Measurements from ENCODE around the gene RNF5.

RNF5 gene

DNA sequence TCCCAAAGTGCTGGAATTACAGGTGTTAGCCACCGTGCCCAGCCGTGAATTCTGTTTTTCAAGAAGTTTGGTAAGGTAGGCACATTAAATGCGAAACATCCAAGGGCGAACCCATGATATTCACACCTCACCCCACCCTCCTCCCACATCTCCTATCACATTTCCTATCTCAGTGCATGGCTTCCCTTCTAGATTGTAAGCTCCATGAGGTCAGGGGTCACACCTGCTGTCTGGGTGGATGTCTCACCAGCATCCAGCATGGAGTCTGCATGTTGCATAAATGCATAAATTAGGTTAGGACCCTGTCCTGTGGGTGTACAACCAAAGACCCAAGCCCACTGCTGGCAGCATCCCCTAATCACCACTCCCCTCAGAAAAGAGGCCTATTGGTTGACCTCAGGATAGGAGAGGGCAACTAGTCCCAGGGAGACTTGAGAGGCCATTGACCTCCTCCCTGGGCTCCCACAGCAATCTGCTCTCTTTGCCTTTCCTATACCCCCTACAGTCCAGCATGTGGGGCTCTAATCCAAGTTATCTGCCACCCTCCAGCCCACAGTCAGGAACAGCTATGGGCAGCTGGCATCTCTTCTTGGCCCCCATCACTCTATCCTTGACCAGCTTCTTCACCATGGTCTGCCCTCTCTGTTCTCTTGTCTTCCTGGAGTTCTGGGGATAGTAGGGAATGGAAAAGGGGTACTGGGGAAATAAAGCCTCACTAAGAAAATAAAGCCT, 30.6 kb upstream of the RNF5 start:
- Histone ChIP-seq H3K4me3 (ENCODE audit: low read depth, low read length) (no peak overlapping the region), H3K36me3 (no peaks in the 10 kb centered on the region), H3K9me3 (no peaks in the 10 kb centered on the region), H3K27me3 (no peaks in the 10 kb centered on the region), H3K4me1 (peaks cover 4% of the 10 kb centered on the region)
- TF ChIP-seq, protein P1, sequence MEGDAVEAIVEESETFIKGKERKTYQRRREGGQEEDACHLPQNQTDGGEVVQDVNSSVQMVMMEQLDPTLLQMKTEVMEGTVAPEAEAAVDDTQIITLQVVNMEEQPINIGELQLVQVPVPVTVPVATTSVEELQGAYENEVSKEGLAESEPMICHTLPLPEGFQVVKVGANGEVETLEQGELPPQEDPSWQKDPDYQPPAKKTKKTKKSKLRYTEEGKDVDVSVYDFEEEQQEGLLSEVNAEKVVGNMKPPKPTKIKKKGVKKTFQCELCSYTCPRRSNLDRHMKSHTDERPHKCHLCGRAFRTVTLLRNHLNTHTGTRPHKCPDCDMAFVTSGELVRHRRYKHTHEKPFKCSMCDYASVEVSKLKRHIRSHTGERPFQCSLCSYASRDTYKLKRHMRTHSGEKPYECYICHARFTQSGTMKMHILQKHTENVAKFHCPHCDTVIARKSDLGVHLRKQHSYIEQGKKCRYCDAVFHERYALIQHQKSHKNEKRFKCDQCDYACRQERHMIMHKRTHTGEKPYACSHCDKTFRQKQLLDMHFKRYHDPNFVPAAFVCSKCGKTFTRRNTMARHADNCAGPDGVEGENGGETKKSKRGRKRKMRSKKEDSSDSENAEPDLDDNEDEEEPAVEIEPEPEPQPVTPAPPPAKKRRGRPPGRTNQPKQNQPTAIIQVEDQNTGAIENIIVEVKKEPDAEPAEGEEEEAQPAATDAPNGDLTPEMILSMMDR (IDR thresholded peaks at IDR 0.05; ENCODE audit: low read depth, low read length): no peak
- no peak for DNase-seq

DNA sequence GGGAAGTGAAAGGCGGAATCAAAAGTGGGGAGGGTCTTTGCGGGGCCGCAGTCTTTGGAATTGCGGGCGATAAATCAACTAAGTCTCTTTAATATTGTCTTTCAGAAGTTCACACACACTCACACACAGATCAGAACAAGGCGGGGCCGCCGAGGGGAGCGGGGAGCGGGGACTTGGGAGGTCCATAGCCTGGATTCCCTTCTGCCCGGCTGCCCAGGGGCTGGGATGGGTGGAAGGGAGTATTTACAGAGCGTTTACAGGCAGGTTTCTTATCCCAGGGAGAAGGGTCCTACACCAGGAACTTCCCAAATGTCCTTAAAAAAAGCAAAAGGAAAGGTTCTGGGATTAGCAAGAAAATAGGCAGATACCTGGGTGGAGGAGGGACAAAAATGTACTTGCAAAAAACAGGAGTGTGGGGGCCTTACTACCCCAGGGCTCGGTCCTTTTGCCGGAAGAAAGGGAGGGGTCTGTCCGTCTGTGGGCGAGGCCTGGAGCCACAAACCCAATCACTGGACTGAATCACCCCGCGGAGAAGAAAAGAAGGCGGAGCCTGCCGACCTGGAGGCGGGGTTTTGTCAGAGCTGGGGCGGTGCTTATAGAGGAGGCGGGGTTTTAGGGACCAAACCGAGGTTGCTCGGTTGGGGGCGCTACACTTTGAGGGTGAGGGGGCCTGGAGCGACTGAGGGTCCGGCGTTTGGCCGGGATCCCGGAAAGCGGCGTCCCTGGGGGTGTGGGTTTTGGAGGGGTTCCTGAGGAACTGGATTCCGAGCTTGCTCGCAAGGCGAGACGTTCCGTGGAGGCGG, 29.7 kb upstream of the RNF5 start:
- peak; percentile 45 for DNase-seq
- H3K27me3 ChIP-seq: no peaks in the 10 kb centered on the region
- TF ChIP-seq, protein P1 (IDR thresholded peaks at IDR 0.05; ENCODE audit: low read depth, low read length): no peak
- peaks cover 4% of the 10 kb centered on the region for H3K4me1 ChIP-seq
- no peaks in the 10 kb centered on the region for H3K9me3 ChIP-seq
- no peaks in the 10 kb centered on the region for H3K36me3 ChIP-seq
- H3K4me3 ChIP-seq (ENCODE audit: low read depth, low read length): no peak overlapping the region

DNA sequence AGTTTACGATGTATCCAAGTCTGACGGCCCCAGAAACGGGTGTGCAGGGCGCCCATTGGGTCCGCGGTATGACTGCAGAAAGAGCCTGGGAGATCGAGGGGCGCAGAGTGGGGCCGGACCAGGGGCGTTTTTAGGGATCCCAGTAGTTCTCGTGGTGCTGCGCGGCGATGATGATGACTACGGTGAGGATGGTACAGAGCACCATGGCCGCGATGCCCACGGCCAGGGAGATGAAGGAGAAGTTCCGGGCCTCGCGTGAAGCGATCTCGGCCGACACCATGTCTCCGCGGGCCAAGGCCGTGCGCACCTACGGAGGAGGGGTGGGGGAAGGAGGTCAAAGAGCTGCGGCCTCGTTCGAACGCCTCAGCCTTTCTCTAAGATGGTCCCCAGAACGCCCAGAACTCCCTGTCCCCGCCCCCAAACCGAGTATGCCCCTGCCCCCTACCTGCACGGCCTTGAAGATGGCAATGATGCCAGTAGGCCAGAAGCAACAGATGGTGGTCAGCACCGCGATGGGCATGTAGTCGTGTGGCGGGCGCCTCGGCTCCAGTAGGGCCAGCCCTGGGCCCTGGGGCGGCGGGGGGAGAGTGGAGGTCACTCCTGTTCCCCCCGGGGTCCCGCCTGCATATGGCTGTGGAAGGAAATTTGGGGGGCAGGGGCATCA, 29.0 kb upstream of the RNF5 start:
- H3K4me1 ChIP-seq: peaks cover 4% of the 10 kb centered on the region
- H3K36me3 ChIP-seq: no peaks in the 10 kb centered on the region
- no peak for DNase-seq
- H3K9me3 ChIP-seq: no peaks in the 10 kb centered on the region
- TF ChIP-seq, protein P1 (IDR thresholded peaks at IDR 0.05; ENCODE audit: low read depth, low read length): no peak
- no peak overlapping the region for H3K4me3 ChIP-seq (ENCODE audit: low read depth, low read length)
- no peaks in the 10 kb centered on the region for H3K27me3 ChIP-seq

DNA sequence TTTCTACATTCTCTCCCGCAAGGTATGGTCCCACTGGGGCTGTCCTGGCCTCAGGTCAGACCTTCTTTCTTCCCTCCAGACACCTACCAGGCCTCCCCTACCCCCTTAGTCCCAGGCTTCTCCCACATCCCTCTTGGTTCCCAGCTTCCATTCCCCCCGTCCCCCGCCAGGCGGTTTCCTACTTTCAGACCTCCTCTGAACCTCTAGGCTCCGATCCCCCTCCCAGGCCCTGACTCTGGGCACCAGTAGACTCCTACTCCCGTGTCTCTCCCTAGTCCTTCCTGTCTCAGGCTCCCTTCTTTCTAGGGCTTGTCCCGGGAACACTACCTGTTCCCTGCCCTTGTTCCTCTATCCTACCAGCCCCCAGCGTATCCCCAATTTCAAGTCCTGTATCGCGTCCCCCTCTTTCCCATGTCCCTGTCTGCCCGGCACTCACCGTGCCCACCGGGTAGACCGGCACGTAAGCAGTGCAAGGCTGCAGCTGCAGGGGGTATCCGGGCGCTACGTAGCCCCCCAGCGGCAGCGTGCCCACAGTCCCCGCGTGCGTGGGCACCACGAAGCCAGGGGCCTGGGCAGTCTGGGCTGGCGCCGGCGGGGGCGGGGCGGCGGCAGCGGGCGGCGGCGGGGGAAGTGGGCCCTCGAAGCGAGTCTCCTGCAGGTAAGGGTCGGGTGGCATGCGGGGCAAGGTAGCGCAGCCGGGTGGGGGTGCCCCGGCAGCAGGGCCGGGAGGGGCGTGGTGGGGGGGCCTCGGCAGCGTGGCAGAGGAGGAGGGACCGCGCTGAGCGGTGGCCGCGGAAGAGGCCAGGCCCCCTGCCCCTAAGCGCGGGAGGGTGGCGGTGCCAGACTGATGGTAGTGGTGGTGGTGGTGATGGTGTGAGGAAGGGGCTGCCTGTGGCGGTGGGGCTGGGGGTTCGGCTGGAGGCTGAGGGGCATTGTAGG, 28.0 kb upstream of the RNF5 start:
- Histone ChIP-seq H3K4me3 (ENCODE audit: low read depth, low read length) (no peak overlapping the region), H3K4me1 (peaks cover 5% of the 10 kb centered on the region), H3K9me3 (no peaks in the 10 kb centered on the region), H3K27me3 (no peaks in the 10 kb centered on the region), H3K36me3 (no peaks in the 10 kb centered on the region)
- no peak for DNase-seq
- TF ChIP-seq, protein P1 (IDR thresholded peaks at IDR 0.05; ENCODE audit: low read depth, low read length): no peak

DNA sequence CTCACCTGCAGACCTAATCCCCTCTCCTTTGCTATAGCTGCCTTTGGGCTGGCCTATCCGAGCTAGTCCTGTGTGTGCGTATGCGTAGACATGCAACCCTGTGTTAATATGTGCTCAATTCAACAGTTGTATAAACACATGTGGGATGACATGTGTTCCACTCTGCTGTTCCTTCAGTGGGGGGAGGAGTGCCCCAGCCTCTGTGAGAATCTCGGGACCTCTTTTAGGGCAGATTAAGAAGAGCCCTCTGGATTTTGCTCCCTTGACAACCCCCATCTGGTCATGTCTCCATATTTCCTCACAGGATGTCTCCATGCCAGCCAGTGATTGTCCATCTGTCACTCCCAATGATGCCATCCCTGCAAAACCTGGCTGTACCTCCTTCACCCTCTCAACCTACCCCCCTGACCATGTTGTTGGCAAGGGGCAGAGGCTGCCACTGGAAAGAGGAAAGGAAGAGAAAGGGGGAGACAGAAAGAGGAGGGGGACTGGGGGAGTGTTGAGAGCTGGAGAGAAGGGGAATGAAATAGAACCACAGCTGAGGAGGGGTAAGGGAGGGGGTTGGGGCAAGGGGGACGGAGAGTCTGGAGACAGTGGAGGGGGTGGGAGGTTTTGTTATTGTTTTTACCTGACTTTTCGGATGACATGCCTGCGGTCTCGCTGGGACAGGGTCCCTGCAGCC, 26.9 kb upstream of the RNF5 start:
- Histone ChIP-seq H3K4me3 (ENCODE audit: low read depth, low read length) (no peak overlapping the region), H3K36me3 (peaks cover 9% of the 10 kb centered on the region), H3K27me3 (no peaks in the 10 kb centered on the region), H3K9me3 (no peaks in the 10 kb centered on the region), H3K4me1 (peaks cover 7% of the 10 kb centered on the region)
- TF ChIP-seq, protein P1 (IDR thresholded peaks at IDR 0.05; ENCODE audit: low read depth, low read length): no peak
- no peak for DNase-seq
